Endothelial cell of umbilical vein (primary cell): ENCODE data around the gene VPS51.

Source experiments
- EZH2 ChIP-seq: IDR thresholded peaks from 2 replicates; pipeline ENCODE4 v1.6.1; 2012; ENCODE audit warnings: borderline replicate concordance, low read depth, mild to moderate bottlenecking, moderate library complexity, low read length, inconsistent platforms; ENCODE audit not compliant: severe bottlenecking
- JUN ChIP-seq: IDR thresholded peaks from 2 replicates; pipeline ENCODE4 v1.6.1; 2011; ENCODE audit warnings: borderline replicate concordance, low read depth; ENCODE audit not compliant: insufficient read length, insufficient read depth
- MAX ChIP-seq: IDR thresholded peaks from 2 replicates; pipeline ENCODE4 v1.6.1; 2011; ENCODE audit not compliant: insufficient read depth, insufficient read length
- POLR2A ChIP-seq: IDR thresholded peaks from 2 replicates; pipeline ENCODE4 v1.6.1; 2012; ENCODE audit warnings: low read depth, mild to moderate bottlenecking, control low read depth, low read length
- POLR2AphosphoS5 ChIP-seq: IDR thresholded peaks from 2 replicates; pipeline ENCODE4 v1.6.1; 2012; ENCODE audit warnings: low read depth, mild to moderate bottlenecking, control low read depth, low read length, moderate library complexity; ENCODE audit not compliant: insufficient read depth
- TF ChIP-seq, protein P1 (sequence below), 2 donors: IDR thresholded peaks; 1 replicate in 1 of 2; 2 replicates in 1 of 2; pipeline ENCODE4 v1.5.1; 2011; ENCODE audit warnings: low read length in 2 of 2, mild to moderate bottlenecking in 2 of 2, moderate library complexity in 2 of 2, control low read depth in 1 of 2, inconsistent platforms in 1 of 2, low read depth in 1 of 2; ENCODE audit not compliant: insufficient read depth in 1 of 2; ENCODE audit errors: extremely low read depth in 1 of 2

DNA sequence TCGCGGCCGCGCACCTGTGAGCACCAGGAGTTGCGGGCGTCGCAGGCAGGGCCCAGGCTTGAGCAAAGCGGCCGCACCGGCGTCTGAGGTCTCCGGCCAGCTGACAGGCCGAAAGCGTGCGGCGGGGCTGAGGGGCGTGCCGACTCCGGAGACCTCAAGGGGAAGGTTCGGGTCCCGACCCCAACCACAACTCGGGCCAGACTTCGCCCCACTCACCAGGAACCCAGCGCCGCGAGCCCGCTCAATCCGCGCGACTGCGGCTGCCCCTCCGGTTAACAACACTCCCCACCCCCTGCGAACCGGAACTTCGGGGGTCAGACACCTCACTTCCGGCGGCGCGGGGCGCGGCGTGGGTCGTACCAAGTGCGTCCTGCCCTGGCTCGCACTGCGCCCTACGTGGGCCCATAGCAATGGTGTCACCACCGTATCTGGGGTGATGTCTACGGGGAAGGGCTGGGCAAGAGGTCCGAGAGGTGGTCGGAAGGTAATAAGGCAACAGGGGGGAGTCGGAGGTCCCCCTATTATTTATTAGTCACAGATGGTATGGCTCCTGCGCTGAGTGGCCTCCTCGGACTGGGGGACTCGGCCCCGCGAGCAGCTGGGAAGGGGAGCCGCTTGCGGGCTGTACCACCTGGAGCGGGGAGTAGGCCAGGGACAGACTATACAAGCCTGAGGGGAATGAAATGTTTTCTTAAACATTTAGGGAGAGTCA, 38.4 kb downstream of the VPS51 start, which contains the start of gene SYVN1:
- TF ChIP-seq POLR2A: peak; percentile 87
- TF ChIP-seq, protein P1, sequence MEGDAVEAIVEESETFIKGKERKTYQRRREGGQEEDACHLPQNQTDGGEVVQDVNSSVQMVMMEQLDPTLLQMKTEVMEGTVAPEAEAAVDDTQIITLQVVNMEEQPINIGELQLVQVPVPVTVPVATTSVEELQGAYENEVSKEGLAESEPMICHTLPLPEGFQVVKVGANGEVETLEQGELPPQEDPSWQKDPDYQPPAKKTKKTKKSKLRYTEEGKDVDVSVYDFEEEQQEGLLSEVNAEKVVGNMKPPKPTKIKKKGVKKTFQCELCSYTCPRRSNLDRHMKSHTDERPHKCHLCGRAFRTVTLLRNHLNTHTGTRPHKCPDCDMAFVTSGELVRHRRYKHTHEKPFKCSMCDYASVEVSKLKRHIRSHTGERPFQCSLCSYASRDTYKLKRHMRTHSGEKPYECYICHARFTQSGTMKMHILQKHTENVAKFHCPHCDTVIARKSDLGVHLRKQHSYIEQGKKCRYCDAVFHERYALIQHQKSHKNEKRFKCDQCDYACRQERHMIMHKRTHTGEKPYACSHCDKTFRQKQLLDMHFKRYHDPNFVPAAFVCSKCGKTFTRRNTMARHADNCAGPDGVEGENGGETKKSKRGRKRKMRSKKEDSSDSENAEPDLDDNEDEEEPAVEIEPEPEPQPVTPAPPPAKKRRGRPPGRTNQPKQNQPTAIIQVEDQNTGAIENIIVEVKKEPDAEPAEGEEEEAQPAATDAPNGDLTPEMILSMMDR (IDR thresholded peaks at IDR 0.05; ENCODE audit: extremely low read depth in 1 of 2, insufficient read depth in 1 of 2, low read depth in 1 of 2, low read length in 2 of 2): no peak
- peak; percentile 92 for TF ChIP-seq POLR2AphosphoS5
- TF ChIP-seq JUN: no peak
- TF ChIP-seq MAX: no peak
- no peak for TF ChIP-seq EZH2
